GM12801 (cell line): Measurements from ENCODE around the gene DEFB129.

Source experiments
- TF ChIP-seq, protein P1 (sequence below): IDR thresholded peaks from one replicate; pipeline ENCODE4 v1.5.1; 2011; ENCODE audit warnings: control low read depth; ENCODE audit not compliant: insufficient read length; ENCODE audit errors: extremely low read depth

Gene DEFB129

DNA sequence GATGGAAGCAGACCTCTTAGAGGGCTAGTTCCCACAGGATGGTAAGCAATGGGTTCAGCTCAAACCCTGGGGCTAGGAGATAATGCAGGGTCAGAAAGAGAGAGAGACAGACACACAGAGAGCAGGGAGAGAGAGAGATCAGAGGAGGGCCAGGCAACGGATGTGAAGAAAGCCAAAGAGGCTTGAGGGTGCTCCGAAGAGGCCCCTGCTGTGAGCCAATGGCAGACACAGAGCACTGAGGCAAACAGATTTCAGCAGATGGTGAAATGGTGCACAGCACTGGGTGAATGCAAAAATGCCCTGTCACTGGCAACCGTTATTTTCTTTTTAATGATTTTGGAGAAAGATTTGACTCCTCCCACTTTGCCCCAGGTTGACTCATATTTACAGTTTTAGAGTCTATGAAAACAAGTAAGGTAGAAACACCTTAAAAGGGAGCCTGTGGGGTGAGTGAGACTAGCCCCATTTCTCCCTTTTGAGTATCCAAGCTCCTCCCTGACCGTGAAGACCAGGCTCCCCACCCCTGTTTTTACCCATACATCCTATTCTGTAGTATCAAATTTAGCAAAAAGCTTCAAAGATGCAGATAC lies 31.3 kb downstream of the DEFB129 start:
- TF ChIP-seq, protein P1, sequence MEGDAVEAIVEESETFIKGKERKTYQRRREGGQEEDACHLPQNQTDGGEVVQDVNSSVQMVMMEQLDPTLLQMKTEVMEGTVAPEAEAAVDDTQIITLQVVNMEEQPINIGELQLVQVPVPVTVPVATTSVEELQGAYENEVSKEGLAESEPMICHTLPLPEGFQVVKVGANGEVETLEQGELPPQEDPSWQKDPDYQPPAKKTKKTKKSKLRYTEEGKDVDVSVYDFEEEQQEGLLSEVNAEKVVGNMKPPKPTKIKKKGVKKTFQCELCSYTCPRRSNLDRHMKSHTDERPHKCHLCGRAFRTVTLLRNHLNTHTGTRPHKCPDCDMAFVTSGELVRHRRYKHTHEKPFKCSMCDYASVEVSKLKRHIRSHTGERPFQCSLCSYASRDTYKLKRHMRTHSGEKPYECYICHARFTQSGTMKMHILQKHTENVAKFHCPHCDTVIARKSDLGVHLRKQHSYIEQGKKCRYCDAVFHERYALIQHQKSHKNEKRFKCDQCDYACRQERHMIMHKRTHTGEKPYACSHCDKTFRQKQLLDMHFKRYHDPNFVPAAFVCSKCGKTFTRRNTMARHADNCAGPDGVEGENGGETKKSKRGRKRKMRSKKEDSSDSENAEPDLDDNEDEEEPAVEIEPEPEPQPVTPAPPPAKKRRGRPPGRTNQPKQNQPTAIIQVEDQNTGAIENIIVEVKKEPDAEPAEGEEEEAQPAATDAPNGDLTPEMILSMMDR = no peak

DNA sequence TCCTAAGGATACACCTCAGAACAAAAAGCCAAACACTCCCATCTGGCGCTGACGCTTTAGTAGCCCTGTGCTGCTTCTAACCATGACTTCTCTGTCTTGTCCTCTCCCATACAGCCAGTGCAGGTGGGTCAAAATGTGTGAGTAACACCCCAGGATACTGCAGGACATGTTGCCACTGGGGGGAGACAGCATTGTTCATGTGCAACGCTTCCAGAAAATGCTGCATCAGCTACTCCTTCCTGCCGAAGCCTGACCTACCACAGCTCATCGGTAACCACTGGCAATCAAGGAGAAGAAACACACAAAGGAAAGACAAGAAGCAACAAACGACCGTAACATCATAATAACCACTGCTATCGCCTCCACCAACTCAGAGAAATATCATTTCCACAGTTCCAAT lies 31.9 kb downstream of the DEFB129 start:
- TF ChIP-seq, protein P1 = no peak

DNA sequence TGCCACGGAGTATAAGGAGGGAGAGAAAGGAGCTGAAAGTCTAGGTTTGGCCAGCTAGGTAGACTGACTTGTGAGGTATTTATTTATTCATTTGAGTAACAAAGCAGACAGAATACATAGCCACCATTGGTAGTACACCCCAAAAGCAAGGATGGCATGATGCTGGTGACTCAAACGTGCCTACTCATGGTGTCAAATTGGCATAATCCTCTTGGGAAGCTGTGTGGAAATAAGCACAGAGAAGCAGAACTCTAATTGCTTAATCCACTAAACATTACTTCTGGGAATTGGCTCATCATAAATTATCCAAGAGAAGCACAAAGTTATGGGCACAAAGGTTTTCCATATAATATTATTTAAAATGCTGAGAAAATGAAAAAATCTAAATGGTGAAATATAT lies 32.9 kb downstream of the DEFB129 start:
- TF ChIP-seq, protein P1 = no peak

DNA sequence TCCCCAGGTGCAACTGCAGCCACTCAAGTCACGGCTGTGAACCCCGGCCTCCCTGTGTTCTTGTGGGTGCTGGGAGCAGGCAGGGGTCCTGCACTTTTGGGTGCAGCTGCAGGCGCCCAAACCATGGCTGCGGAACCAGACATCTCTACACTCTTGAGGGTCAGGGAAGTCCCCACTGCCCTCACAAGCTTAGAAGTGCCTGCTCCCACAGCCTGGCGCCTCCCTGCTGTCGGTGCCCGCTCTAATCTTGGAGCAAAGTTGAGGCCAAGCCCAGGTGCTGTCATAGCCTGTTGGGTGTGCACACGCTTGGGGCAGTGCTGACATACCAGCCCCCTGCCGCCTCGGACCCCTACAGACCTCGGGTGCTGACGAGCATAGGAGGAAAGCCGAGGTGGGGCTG lies 36.6 kb downstream of the DEFB129 start:
- TF ChIP-seq, protein P1 = no peak

DNA sequence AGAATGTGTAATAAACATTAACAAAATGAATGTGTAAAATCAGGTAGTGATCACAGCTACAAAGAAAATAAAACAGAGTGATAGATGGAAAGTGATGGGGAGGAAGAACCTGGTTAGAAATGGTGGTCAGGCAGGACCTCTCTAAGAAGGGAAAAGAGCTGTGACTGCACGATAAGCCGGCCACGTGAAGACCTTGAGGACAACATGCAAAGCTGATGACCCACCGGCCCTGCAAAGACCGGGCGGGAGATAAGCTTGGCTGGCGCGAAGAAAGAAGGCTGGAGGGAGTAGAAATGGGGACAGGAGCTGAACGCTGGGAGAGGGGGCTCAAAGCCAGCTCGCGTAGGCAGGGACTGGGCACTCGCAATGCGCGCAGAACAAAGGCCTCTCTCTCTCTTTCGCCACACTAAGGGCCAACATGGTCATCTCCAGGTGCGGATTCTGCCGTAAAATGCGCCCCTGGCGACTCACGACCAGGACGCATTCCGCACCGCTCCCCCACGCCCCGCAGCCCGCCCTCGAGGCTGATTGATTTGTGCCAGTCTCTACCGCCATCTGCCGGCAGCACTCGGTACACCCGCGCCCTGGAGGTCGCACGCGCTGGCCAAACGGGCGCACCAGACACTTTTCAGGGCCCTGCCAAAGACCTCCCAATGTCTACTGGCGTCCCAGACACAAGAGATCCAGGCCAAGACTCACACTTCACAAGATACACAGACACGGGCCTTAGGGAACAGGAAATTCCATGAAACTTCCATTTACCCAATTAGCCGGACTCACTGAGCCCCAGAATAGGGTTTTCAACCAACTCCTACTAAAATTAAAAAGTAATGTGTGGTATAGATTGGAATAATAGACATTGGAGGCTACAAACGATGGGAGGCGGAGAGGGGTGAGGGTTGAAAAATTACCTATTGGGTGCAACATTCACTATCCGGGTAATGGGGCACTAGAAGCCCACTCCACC lies 39.8 kb downstream of the DEFB129 start:
- TF ChIP-seq, protein P1 = no peak

DNA sequence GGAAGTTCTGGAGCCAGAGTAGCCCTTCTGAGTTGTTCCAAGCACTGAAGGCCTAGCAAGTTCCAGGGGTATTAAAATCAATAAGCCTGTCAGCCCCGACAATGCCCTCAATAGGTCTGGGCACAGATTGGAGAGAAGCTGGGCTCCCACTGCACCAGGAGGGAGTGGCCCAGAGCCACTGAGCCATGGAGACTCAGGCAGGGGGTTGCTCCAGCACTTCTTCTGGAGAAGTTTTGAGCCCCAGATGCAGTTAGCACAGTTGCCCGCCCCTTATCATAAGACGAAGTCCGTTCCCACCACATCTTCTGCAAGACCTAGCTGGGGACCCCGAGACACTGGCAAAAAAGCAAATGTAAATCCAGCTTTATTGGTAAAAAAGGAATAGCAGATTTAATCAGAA lies 43.5 kb downstream of the DEFB129 start:
- TF ChIP-seq, protein P1 = no peak

DNA sequence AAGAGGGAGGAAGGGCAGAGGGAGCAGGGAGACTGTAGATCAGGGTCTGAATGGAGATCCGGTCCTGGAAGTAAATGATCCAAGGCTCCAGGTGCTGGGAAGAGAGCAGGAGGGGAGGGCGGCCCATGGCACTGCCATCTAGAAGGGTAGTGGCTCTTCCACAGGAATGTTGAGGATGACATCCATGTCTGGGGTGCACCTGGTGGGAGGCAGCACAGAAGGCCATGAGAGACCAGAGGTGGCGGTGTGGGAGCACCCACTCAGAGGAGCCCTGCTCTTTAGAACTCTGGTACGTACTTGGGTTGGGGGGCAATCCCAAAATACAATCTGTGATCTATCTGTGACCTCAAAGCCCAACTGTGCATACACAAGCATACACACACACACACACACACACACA lies 44.0 kb downstream of the DEFB129 start:
- TF ChIP-seq, protein P1 = no peak
